ENCODE measurements around the gene GRIN2A.

DNA sequence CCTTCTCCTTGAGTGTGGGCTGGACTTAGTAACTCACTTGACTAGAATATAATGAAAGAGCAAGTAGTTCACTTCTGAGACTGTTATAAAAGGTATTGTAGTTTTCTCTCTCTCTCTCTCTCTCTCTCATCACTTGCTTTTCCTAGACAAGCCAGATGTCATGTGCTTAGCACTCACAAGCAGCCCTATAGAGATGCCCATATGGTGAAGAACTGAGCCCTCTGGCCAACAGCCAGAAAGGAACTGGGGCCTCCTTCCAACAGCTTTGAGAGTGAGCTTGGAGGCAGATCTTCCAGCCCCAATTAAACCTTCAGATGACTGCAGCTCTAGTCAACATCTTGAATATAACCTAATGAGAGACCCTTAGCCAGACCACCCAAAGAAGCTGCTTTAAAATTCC is 440.5 kb downstream of the GRIN2A start:
- TF ChIP-seq, protein P1, sequence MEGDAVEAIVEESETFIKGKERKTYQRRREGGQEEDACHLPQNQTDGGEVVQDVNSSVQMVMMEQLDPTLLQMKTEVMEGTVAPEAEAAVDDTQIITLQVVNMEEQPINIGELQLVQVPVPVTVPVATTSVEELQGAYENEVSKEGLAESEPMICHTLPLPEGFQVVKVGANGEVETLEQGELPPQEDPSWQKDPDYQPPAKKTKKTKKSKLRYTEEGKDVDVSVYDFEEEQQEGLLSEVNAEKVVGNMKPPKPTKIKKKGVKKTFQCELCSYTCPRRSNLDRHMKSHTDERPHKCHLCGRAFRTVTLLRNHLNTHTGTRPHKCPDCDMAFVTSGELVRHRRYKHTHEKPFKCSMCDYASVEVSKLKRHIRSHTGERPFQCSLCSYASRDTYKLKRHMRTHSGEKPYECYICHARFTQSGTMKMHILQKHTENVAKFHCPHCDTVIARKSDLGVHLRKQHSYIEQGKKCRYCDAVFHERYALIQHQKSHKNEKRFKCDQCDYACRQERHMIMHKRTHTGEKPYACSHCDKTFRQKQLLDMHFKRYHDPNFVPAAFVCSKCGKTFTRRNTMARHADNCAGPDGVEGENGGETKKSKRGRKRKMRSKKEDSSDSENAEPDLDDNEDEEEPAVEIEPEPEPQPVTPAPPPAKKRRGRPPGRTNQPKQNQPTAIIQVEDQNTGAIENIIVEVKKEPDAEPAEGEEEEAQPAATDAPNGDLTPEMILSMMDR (IDR thresholded peaks at IDR 0.05), result no peak
- TF ChIP-seq POLR2A (IDR thresholded peaks at IDR 0.05), result no peak
- no peak for TF ChIP-seq EP300 (IDR thresholded peaks at IDR 0.05)
- no peak for TF ChIP-seq POLR2AphosphoS5 (IDR thresholded peaks at IDR 0.05)

All from gastroesophageal sphincter (tissue), 3 donors.